CD4-positive, alpha-beta T cell treated with Interleukin-21 for 1 hour (primary cell): ENCODE measurements around the gene CASZ1.

ENCODE experiments used
- DNase-seq: peaks from one replicate; pipeline ENCODE4 v3.0.0-alpha.2; 2020

The CASZ1 gene

DNA sequence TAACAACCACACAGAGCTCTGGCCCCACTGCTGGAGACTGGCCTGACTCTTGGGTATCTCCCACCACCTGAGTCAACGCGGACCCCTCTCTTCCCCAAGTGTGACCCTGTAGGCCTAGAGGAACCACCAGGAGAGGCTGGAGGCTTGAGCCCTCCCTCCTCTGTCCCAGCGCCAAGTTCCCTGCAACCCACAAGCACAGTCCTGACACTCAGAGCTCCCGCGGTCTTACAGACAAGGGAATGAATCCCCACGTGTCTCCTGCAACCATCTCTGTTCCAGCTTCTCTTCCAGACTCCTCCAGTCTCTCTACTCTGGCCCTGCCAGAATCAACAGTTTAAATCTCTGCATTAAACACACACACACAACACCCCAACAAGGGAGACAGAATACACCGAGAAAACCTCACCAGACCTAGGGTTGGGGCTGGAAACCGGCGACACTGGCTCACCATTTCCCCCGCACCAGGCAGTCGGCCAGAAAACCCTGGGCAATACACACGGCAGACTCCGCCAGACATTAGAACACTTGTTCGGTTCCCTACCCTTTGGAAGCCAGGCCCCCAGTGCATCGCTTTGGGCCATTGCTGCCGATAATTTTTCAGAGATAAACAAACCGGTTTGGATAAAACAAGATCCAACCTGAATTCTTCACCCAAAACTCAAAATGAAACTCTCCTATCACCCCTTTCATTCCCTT is 21.7 kb downstream of the CASZ1 start:
- no peak for DNase-seq

DNA sequence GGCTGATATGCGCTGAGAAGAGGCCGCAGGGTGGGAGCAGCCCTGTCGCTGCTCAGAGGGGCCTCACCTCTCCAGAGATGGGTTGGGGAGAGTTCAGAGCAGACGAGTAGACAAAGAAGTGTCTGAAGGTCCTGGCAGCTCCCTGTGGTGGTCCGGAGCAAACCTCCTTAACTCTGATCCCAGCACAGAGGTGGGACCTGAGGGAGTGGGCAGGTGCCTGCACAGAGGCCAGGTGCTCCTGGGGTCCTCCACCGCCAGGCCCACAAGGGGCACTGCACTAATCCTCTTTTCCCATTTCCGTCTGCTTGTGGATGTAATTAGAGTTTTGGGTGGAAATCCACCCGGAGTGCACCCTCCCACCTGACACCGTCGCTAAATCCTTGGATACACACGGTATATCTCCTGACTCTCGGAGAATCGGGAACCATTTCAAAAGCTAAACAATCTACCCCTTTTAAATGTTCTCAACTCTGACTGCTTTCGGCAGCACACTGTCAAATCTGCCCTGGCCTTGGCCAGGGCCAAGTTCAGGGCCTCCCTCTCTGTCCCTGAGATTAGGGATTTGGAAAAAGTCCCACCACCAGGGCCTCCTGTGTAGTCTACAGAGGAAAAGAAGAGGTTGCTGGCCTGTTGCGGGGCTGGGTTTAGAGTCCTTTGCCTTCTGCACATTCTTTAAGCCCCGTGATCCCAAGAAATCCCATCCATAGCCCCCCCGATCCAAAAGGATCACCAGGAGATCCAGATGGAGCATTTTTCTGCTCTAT is 22.4 kb downstream of the CASZ1 start:
- DNase-seq = no peak

DNA sequence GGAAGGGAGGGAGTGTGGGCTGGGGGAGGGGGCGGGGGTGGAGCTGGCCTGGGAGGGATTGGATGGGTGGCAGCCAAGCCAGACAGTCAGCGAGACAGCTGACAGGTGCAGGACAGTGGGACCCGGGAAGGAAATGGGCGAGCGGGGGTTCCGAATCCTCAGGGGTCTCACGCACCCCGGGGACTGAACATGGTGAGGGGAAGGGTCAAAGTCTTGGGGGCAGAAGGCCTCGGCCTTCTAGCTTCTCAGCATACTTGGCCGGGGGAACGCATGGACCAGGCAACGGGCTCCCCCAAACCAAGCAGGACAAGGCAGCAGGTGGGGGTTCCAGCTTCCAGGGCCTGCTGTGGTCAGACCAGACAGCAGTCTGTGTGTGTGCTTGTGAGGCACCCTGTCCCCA is 23.1 kb downstream of the CASZ1 start:
- no peak for DNase-seq

DNA sequence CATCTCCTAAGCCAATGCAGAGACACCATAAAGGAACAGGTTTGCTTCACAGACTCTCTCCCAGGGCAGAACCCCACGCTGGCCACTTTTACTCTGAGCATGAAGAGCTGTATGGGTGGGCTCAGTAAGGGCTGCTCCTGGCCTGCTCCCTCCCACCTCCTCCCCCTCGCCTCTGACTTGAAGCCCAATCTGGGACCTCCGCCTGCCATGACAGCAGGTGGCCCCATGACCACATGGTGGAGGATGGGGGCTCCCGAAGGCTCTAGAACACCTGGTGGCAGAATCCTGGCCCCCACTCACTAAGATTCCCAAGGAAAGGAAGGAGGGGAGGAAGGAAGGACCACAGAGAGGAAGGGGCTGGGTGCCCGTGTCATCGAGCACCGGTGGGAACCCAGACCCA is 23.7 kb downstream of the CASZ1 start:
- no peak for DNase-seq

DNA sequence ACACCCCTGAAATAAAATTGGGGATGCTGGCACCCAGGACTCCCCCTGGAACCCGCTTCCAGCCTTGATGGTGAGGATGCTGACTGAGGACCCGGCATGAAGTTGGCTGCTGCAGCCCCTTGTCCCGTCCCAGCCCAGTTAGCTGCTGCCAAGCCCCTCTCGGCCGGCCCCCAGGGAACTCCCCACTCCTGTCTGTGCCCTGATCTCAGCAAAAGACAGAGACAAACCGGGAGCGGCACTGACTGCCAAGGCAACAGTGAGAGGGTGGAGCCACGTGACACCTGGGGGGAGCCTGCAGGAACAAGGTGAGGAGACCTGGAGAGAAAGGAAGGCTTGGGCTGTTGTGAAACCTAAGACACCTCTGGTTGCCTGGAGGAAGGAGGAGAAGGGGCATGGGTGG is 24.7 kb downstream of the CASZ1 start:
- no peak for DNase-seq

DNA sequence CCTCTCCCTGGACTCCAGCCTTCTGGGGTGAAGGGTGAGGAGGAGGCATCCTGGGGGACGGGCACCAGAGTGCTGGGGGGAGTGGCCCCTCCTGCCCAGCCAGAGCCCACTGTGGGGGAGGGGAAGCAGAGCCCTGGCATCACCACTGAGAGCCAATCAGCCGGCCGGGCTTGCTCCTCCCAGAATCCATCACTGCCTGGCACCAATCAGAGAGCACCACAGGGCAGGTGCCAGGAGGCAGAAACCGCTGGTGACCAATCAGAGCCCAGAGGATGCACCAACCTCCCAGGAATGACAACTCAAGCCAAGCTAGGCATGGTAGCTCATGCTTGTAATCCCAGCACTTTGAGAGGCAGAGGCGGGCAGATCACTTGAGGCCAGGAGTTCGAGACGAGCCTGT is 27.9 kb downstream of the CASZ1 start:
- DNase-seq = no peak

DNA sequence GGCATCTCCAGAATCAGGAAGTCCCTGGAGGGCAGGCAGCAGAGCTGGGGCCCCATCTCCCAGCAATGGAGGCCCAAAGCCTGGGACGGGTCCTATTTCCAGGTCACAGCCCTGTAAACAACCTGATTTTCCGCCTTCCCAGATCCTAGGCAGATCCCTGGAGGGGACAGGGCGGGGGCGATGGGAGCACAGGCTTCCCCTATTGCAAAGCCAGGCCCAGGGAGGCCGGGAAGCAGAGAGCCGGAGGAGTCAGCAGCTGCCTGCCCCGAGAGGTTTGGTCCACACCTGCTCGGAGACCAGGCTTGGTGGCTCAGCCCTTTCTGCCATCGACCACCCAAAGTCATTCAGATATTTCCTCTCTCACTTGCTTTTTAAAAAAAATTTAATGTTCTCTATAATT is 29.2 kb downstream of the CASZ1 start:
- no peak for DNase-seq

DNA sequence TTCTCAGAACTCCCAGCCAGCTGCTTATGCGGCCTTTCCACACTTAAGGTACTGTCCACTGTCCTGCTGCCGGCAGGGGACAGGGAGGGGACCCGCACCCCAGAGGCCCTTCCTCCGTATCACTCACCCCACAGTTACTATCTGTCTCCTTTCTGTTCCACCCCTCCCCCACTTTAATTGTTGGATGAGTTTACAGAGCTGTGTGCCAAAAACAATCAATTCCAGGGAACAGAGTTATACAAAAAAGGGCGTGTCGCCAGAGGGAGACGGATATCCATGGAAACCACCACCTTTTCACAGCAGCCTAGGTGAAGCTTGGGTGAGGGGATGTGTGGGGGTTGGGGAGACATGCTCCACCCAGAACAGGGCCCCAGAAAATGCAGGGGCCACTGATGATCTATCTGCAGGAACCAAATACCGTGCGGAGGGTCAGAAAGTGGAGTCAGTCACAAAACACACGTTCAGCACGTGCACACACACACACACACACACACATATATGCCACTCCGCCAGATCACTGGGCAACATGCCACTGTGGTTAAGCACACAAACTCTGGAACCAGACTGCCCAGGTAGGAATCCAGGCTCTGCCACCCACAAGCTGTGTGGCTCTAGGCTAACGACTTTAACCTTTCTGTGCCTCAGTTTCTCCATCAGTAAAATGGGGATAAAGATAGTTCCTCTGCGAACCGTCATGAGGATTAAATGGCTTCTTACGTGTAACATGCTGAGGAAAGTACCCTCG is 30.5 kb downstream of the CASZ1 start:
- DNase-seq = no peak

DNA sequence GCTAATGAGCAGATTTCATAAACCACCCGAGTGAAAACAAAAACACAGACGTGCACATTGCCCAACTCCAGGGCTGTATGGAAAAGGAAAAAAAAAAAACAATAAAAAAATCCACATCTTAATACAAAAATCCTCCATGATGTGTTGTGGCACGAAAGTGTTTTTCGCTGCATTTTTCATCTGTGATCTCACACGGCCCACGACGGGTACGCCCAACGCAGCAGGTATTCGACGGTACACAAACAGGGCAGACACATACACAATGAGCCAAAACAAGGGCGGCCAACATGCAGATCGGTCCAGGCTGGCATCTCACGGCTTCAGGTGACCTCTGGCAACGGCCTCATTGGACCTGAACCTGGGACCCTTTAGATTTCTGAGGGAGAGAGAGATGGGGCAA is 31.1 kb downstream of the CASZ1 start:
- DNase-seq = no peak

DNA sequence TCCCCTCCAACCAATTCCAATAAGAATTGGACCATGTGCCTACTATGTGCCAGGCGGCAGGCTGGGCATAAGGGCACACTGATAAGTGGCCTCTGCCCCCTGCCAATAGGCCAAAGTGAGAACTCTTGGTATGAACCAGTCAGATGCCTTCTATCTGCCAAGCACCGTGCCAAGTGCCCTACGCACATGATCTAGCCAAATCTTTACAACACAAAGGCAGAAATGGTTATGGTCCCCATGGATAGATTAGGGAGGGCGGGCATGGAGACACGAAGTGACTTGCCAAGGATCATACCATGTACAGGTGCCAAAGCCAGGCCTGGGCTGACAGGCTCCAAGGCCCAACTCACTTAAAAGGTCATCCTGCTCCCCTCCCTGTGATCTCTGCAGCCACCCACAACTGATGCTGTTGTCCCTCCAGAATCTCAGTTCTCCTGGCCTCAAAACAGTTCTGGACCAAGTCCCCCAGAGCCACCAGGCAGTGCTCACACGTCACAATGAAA is 32.1 kb downstream of the CASZ1 start:
- DNase-seq = no peak

DNA sequence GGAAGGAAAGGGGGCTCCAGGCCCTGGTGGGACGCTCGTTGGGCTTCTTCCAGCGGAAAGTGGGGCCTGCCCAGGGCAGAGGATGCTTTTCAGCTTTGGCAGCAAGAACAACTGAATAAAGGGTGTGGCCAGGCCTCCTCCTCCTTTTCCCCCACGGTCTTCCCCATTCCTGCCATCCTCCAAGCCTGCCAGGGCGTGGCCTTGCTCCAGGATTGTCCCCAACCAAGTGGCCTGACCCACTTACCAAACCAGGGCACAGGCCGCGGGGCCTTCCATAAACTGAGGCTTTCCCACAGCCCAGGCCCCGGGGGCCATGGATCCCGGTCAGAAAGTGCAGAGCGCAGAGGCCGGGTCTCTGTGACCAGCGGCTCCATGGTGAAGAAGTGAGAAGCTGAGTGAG is 33.6 kb downstream of the CASZ1 start:
- DNase-seq = no peak

DNA sequence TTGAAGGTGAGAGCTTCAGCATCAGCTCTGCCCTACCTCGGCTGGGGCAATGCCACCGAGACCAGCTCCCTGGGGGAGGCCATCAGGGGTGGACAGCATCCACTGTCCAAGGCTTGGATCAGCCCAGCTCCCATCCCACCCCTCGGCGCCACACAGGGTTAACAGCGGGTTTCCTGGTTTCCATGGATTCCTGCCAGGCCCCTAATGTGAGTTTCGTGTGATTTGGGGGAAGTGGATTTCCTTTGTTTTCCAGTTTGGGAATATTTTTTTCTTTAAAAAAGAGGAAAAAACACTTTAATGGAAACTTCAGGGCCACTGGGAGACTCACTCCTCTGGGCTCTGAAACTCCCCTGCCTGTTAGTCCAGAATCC is 34.3 kb downstream of the CASZ1 start:
- DNase-seq = no peak

DNA sequence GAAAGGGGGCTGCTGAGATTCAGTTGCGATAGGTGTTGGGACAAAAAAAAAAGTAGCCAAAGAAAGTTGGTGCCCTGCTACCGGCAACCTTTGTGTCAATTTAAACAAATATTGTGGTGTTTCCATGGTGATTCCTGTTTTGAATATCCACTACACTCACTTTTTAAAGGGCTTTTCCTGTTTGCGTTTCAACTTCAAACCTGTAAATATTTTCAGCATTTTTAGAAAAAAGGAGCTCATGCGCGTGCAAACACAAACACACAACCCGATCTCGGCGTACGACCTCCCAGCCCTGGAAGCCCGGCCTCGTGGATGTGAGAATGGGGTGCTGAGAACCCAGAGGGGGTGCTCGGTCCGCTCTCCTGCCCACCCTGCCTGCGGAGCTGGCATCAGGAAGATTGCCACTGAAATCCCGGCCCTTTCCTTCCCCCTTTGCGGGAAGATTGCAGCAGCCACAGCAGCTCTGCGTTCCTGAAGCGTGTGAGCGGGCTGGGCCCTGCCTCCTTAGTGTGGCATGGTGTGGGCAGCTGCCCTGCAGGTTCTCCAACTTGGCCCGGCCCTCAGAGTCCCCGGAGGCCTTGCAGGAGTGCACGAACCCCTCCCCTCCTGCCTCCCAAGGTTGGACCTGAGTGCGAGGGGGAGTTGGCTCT is 34.8 kb downstream of the CASZ1 start:
- no peak for DNase-seq

DNA sequence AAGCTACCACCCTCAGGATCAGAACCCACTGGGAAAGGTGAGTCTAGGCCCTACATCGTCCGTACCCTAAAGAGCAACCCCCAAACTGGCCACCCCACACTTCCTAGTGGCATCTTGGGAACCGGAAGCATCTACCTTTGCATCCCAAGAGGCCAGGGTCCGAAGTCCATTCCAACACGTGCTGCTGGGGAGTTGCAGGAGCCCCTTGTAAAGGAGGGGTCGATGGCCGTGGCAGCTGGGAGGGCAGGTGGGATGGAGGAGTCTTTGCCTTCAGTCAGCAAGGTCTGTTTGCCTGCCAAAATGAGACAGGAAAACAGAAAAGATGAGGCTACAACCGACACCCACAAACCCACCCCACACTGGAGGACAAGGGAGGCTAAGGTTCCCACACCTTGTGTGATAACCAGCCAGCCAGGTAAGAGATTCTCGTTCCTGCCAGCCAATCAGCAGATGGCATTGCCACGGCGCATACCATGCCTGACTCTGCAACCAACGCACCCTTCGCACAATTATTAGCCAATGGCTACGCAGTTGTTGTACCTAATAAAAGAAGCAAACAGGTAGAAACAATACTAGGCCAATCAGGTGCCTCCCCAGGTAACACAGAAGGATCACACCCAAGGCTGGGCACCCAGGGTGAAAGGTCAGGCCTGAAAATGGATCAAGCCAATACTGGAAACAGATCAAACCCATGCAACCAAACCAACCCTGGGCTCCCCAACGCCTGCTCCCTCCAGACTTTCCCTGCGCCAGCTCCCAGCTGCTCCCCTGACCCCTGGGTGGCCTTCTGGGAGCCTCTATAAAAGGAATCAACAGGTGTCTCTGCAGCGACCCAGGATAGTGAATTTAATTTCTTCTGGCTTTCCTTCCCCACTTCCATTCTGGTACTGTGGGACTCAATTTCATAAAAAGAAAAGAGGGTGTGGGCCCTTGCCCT is 35.6 kb downstream of the CASZ1 start:
- DNase-seq = no peak

DNA sequence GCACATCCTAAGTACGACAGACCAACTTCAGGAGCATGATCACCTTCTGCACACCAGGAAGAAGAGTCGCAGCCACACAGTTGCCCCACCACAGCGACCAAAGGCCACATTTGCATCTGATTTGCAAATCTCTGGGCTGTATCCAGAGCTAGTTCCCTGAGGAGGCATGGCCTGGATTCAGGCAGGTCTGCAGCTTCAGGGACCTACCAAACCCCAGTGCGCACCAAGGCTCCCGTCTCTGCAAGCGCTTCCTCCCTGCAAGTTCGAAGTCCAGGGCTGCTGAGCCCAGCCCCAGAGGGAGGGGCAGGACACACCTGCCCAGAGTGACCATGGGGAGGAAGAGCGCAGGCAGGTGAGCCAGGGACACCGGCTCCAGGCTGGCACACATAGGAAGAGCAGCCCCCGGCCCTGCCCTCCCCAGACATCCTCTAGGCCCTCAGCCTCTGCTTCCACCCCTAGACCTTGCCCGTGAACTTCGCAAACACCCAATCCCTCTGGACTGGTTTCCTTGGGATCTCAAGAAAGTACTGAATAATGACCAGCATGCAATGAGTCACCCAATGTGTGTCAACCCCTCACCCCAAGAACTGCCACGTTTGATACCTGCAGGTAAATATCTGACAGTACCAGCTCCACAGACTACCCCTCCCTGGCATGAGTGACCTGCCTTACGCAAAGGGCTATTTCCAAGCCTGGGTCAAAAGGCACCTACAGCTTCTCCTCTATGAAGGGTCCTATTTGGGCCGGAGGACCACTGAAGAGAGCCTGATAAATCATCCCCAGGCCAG is 36.8 kb downstream of the CASZ1 start:
- DNase-seq = no peak

DNA sequence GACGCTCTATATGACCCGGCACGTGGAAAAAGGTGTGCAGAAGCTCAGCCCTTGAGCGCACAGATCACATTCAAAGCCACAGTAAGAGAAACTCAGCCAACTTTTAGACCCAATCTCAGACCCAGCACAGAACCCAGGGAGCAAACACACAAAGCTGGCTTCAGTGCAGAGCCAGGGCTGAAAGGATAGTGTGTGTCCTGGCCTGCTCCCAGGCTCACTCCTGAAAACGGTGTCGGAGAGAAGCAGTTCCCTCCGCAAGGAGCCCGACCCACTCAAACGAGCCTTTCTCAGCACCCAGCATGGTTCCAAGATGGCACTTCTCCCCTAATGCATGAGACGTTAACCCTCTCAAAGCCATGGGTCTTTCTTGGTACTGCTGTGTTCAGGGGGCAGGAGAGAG is 39.6 kb downstream of the CASZ1 start:
- DNase-seq = no peak

DNA sequence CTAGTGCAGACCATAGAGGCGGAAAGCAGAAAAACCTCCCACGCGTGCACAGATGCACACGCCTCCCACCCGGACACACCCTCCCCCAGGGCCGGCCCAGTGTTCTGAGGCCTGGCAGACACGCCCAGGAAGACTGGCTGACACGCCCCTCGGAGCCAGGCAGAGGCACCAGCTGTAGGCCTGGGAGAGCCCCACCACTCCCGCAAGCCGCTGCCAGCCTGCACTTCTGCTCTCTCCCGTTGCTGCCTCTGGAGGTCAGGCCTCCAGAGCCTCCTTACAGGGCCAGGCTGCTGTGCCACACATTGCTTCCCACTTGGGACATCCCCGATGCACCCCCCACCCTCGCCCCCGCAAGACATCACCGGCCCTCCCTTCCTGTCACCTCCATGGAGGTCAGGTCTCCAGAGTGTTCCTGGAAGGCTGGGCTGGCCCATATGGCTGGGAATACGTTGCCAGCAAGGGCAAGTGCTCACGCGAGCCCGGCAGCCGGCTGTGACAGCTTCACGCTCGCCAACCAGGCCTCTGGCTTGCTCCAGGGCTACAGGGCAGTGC is 40.4 kb downstream of the CASZ1 start:
- peak; percentile 77 for DNase-seq

DNA sequence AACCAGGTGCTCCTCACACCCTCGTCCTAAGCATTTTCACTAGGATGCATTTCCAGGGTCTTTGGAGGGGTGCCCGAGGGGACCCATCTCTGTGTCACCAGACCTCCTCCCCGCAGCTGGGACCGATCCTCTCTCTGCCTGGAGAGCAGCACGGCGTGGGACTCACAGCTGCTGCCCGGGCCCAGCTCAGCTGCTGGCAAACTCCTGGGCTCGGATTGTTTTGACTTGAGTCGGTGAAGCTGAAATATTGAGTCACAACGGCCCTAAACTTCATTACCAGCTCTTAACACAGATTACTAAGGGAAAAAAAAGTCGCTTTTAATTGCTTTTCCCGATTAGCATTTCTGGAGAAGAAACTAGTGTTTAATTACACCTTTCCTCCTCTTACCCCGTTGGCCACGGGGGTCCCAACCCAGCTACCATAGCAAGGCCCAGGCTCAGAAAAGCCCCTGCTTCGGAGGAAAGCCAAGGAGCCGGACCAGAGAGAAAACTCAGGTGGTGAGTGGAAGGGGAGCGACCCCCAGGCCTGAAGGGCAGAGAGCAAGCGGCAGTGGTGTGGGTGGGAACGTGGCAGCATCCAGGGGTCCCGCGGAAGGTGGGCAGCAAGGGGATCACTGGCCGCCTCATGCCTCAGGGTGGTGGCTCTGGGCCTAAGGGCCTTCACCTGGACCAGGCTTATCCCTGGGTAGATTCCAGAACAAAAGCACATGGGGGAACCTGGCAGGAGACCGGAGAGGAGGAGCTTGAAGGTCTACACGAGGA is 41.7 kb downstream of the CASZ1 start:
- DNase-seq = no peak

DNA sequence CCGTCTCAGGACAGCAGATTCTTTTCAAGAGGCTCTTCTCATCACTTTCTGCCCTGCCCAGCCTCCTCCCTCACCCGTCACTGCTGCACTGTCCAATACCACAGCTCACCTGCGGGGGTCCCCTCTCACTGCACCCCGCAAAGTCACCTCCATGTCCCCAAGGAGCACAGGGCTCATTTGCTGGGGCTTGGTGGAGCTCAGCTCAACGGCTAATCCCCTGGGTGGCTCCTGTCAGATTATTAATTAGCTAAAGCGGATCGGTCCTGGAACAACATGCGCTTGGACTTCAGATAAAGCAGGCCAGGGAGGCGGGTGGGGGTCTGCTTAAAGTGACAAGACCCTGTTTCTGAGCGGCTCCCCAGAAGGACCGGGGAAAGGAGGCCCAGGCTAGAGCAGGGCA is 43.1 kb downstream of the CASZ1 start:
- DNase-seq = no peak

DNA sequence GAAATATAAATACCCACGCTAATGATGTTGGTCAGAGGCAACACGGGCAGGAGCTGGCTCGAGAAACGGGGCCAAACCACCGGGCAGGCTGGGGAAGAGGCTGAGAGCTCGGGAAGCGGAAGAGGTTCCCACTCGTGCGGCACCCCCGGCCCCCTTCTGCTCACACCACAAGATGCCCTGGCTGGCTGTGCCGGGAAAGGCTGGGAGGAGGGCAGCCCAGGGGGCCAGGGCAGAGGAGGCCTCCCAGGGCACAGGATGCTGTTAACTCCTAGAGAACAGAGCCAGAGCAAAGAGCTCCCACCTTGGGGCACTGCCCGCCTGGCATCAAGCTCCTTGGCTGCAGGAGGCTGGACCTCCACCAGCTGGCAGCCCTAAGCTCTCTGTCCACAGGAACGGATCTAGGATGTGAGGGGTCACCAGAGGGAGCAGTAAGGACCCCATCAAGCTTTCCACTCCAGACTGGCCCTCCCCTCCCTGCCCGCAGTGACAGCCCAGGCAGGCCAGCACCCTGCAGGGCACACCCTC is 44.8 kb downstream of the CASZ1 start:
- no peak for DNase-seq
